K562 (cell line): Measurements from ENCODE around the gene TCEANC2. TPM values are rescaled to one million over a fixed set of nuclear protein-coding genes. Genes with fewer than 3 reads are reported as not detected.

Experiments used
- ASH1L ChIP-seq: fragments of 450-650 bp; IDR thresholded peaks from 2 replicates; pipeline ENCODE4 v1.6.1; 2018; ENCODE audit warnings: borderline replicate concordance, mild to moderate bottlenecking, low read depth; ENCODE audit not compliant: partially characterized antibody
- ELF1 ChIP-seq: fragments of 200-800 bp; sonication (Bioruptor generic); IDR thresholded peaks from 2 replicates; pipeline ENCODE4 v1.6.1; 2016; ENCODE audit warnings: missing genetic modification characterization, missing compliant biosample characterization
- FOXK1 ChIP-seq: sonication (generic); formaldehyde crosslinking; IDR thresholded peaks from 2 replicates; pipeline ENCODE4 v1.8.0; 2022; ENCODE audit warnings: missing genetic modification reagents, mild to moderate bottlenecking, borderline replicate concordance
- GABPB1 ChIP-seq: sonication (generic); formaldehyde crosslinking; IDR thresholded peaks from 2 replicates; pipeline ENCODE4 v1.8.0; 2022; ENCODE audit warnings: mild to moderate bottlenecking, missing genetic modification reagents
- HDGF ChIP-seq: fragments of 450-650 bp; IDR thresholded peaks from 2 replicates; pipeline ENCODE4 v1.6.1; 2016
- HOXB6 ChIP-seq: fragments of 250-450 bp; sonication (Bioruptor Pico); IDR thresholded peaks from 2 replicates; pipeline ENCODE4 v1.5.1; 2022; ENCODE audit warnings: mild to moderate bottlenecking, borderline replicate concordance
- IRF2 ChIP-seq: sonication (generic); formaldehyde crosslinking; IDR thresholded peaks from 2 replicates; pipeline ENCODE4 v1.8.1; 2022; ENCODE audit warnings: mild to moderate bottlenecking, missing genetic modification reagents
- KAT2B ChIP-seq: IDR thresholded peaks from one replicate; pipeline ENCODE4 v1.6.1; 2012; ENCODE audit warnings: low read depth, mild to moderate bottlenecking, control low read depth, inconsistent platforms, low read length, moderate library complexity
- KDM4B ChIP-seq, 2 experiments: fragments of 450-650 bp in 1 of 2; sonication (generic) in 1 of 2; IDR thresholded peaks; 2 replicates each; pipeline ENCODE4 v1.6.1; 2016 to 2017; ENCODE audit warnings: borderline replicate concordance in 2 of 2, antibody characterized with exemption in 1 of 2, low read depth in 1 of 2, mild to moderate bottlenecking in 1 of 2
- NFRKB ChIP-seq: fragments of 450-650 bp; IDR thresholded peaks from 2 replicates; pipeline ENCODE4 v1.6.1; 2016; ENCODE audit warnings: low read depth
- RBBP5 ChIP-seq: fragments of 200-600 bp; sonication (generic); IDR thresholded peaks from 2 replicates; pipeline ENCODE4 v1.6.1; 2012; ENCODE audit warnings: borderline replicate concordance, mild to moderate bottlenecking, low read length, control low read depth, inconsistent platforms; ENCODE audit not compliant: insufficient read depth, poor library complexity, severe bottlenecking
- RNF2 ChIP-seq: sonication (generic); IDR thresholded peaks from 2 replicates; pipeline ENCODE4 v1.6.1; 2016
- SNIP1 ChIP-seq: fragments of 450-650 bp; IDR thresholded peaks from 2 replicates; pipeline ENCODE4 v1.7.1; 2017; ENCODE audit warnings: low read depth, mild to moderate bottlenecking
- TCF7 ChIP-seq: sonication (generic); IDR thresholded peaks from 2 replicates; pipeline ENCODE4 v1.6.1; 2016; ENCODE audit warnings: antibody characterized with exemption, borderline replicate concordance
- TEAD1 ChIP-seq, 2 experiments: fragments of 450-650 bp in 1 of 2; sonication (generic) in 1 of 2; formaldehyde crosslinking; IDR thresholded peaks; 2 replicates each; pipeline versions ENCODE4 v1.4.0 to v1.8.0; 2020 to 2022; ENCODE audit warnings: mild to moderate bottlenecking in 2 of 2, missing genetic modification reagents in 1 of 2
- ZNF12 ChIP-seq: sonication (generic); formaldehyde crosslinking; IDR thresholded peaks from 2 replicates; pipeline ENCODE4 v1.4.0; 2020; ENCODE audit warnings: mild to moderate bottlenecking, missing genetic modification reagents
- ZNF165 ChIP-seq: fragments of 250-450 bp; sonication (Bioruptor Pico); IDR thresholded peaks from 2 replicates; pipeline ENCODE4 v1.4.0; 2020; ENCODE audit warnings: borderline replicate concordance
- ZNF197 ChIP-seq: fragments of 200-800 bp; sonication (Bioruptor generic); IDR thresholded peaks from 2 replicates; pipeline ENCODE4 v1.6.1; 2016; ENCODE audit warnings: low read depth, missing genetic modification characterization, missing compliant biosample characterization
- ZNF408 ChIP-seq: fragments of 250-450 bp; sonication (Bioruptor Pico); IDR thresholded peaks from 2 replicates; pipeline ENCODE4 v1.4.0; 2020; ENCODE audit warnings: low read depth, mild to moderate bottlenecking, moderate library complexity
- ZSCAN29 ChIP-seq: fragments of 450-650 bp; IDR thresholded peaks from 2 replicates; pipeline ENCODE4 v1.6.1; 2017
- polyA plus RNA-seq, 8 experiments: library from polyadenylated mRNA; depleted of rRNA in 4 of 8; stranded (reverse) in 5 of 8; unstranded in 3 of 8; fragments of >200 nt; fragmentation: Nextera tagmentation in 2 of 8; fragmentation: Illumina TruSeq in 1 of 8; extraction: Ambion mirVana in 2 of 8; extraction: Trizol in 1 of 8; gene quantifications; 2 replicates each; pipeline versions ENCODE4 v1.2.1 to v1.2.3, GENCODE V29; 2011 to 2014; ENCODE audit warnings: inconsistent platforms in 1 of 8, missing spikeins in 1 of 8
- total RNA-seq, 7 experiments: library from RNA; depleted of rRNA in 6 of 7; stranded (reverse); fragments of >200 nt in 6 of 7; fragmentation: Illumina TruSeq in 2 of 7; extraction: Trizol in 2 of 7; gene quantifications; 2 replicates each; pipeline versions ENCODE4 v1.2.1 to v1.2.3, GENCODE V29; 2011 to 2021; ENCODE audit warnings: low replicate concordance in 1 of 7
- TF ChIP-seq, protein P1 (sequence below): sonication (generic); formaldehyde crosslinking; IDR thresholded peaks from 2 replicates; pipeline ENCODE4 v1.8.0; 2022; ENCODE audit warnings: missing genetic modification reagents, mild to moderate bottlenecking, moderate library complexity, borderline replicate concordance
- TF ChIP-seq, protein P2 (sequence below): fragments of 250-450 bp; sonication (Bioruptor Pico); IDR thresholded peaks from 2 replicates; pipeline ENCODE4 v1.4.0; 2020; ENCODE audit warnings: mild to moderate bottlenecking
- TF ChIP-seq, protein P3 (sequence below): sonication (generic); formaldehyde crosslinking; IDR thresholded peaks from 2 replicates; pipeline ENCODE4 v1.9.0; 2022; ENCODE audit warnings: mild to moderate bottlenecking, missing genetic modification reagents
- TF ChIP-seq, protein P4 (sequence below): fragments of 450-650 bp; formaldehyde crosslinking; IDR thresholded peaks from 2 replicates; pipeline ENCODE4 v1.4.0; 2020; ENCODE audit warnings: mild to moderate bottlenecking, moderate library complexity

TCEANC2 gene
- total and polyA plus RNA-seq, 9 of the 15 experiments (the other 6 are each of a cell fraction or from before 2014, with no cell fraction given): 3.3 to 10.2 (median 7.0) TPM

DNA sequence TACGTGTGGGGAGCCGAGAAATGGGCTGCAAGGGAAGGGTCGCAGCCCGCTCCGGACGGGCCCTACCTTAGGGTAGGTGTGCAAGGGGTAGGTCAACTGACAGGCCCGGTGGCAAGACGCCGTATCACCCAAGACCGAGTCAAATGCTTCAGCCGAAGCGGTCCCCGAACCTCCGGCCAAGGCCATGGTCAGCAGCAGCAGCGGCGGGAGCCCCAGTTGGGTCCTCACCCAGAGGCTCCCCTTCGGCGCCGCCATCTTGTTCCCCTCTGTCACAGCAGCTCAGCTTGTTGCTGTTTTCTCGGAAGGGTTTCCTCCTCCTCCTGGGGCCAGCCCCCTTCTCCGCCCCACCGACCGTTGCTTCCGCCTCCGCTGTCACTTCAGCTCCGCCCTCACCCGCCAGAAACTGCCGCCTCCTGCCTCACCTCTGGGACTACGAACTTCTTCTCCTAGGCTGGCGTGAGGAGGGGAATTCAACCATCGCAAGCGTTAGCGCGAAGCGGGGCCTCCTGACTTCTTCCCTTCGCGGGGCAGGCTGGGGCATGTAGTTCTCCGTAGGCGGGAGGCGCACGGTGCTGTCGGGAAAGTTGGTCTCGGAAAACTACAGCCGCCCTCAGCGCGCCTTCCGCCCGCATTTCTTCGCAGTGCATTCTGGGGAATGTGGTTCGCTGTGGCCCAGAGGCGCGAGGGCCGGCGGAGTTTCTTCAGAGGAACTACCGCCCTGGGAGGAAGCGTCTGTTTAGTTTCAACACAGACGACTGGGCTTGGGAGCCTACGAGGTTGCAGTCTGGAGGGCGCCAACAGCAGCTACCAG is at the start of gene TCEANC2, which contains the start of gene TMEM59 (continued):
- TF ChIP-seq FOXK1 (CRISPR knock-in tag): peak; percentile 99
- no peak for TF ChIP-seq HOXB6 (CRISPR knock-in tag)
- no peak for TF ChIP-seq IRF2 (CRISPR knock-in tag)
- TF ChIP-seq RNF2: peak; percentile 85; the same call in 1 of the 2 replicates
- TF ChIP-seq, protein P1, sequence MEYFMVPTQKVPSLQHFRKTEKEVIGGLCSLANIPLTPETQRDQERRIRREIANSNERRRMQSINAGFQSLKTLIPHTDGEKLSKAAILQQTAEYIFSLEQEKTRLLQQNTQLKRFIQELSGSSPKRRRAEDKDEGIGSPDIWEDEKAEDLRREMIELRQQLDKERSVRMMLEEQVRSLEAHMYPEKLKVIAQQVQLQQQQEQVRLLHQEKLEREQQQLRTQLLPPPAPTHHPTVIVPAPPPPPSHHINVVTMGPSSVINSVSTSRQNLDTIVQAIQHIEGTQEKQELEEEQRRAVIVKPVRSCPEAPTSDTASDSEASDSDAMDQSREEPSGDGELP (CRISPR knock-in tag): peak; percentile 87
- TF ChIP-seq ZNF12 (CRISPR knock-in tag): peak; percentile 95
- TF ChIP-seq KDM4B (IDR thresholded peaks at IDR 0.05; ENCODE audit: borderline replicate concordance in 2 of 2, low read depth in 1 of 2): peak in 1 of 2 experiments; percentile 93; a peak in 1 of 4 replicates
- no peak for TF ChIP-seq ZSCAN29
- peak; percentile 90 to 92 for TF ChIP-seq TEAD1 (CRISPR knock-in tag; IDR thresholded peaks at IDR 0.05)
- TF ChIP-seq, protein P2, sequence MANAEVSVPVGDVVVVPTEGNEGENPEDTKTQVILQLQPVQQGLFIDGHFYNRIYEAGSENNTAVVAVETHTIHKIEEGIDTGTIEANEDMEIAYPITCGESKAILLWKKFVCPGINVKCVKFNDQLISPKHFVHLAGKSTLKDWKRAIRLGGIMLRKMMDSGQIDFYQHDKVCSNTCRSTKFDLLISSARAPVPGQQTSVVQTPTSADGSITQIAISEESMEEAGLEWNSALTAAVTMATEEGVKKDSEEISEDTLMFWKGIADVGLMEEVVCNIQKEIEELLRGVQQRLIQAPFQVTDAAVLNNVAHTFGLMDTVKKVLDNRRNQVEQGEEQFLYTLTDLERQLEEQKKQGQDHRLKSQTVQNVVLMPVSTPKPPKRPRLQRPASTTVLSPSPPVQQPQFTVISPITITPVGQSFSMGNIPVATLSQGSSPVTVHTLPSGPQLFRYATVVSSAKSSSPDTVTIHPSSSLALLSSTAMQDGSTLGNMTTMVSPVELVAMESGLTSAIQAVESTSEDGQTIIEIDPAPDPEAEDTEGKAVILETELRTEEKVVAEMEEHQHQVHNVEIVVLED: peak; percentile 86
- TF ChIP-seq RBBP5: no peak
- TF ChIP-seq ZNF165: no peak
- peak; percentile 98 for TF ChIP-seq GABPB1 (CRISPR knock-in tag)
- TF ChIP-seq ELF1 (tag): peak; percentile 96
- TF ChIP-seq, protein P3, sequence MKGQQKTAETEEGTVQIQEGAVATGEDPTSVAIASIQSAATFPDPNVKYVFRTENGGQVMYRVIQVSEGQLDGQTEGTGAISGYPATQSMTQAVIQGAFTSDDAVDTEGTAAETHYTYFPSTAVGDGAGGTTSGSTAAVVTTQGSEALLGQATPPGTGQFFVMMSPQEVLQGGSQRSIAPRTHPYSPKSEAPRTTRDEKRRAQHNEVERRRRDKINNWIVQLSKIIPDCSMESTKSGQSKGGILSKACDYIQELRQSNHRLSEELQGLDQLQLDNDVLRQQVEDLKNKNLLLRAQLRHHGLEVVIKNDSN (CRISPR knock-in tag): peak; percentile 77
- peak; percentile 93 for TF ChIP-seq ZNF197
- peak; percentile 90 for TF ChIP-seq NFRKB
- TF ChIP-seq ZNF408: no peak
- TF ChIP-seq, protein P4, sequence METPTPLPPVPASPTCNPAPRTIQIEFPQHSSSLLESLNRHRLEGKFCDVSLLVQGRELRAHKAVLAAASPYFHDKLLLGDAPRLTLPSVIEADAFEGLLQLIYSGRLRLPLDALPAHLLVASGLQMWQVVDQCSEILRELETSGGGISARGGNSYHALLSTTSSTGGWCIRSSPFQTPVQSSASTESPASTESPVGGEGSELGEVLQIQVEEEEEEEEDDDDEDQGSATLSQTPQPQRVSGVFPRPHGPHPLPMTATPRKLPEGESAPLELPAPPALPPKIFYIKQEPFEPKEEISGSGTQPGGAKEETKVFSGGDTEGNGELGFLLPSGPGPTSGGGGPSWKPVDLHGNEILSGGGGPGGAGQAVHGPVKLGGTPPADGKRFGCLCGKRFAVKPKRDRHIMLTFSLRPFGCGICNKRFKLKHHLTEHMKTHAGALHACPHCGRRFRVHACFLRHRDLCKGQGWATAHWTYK: no peak
- no peak for TF ChIP-seq KAT2B
- TF ChIP-seq ASH1L: peak; percentile 79
- no peak for TF ChIP-seq HDGF
- TF ChIP-seq SNIP1: no peak
- TF ChIP-seq TCF7: no peak; the same call in 1 of the 2 replicates
